H9 (cell line): ENCODE data around the gene SIPA1L3. TPM values are rescaled to one million over a fixed set of nuclear protein-coding genes. Genes with fewer than 3 reads are reported as not detected.

ENCODE experiments used
- DNase-seq: peaks from one replicate; pipeline ENCODE4 v3.0.0-alpha.2; 2017
- H2AFZ ChIP-seq: one replicate; pipeline ENCODE4 v1.6.1; 2013; ENCODE audit warnings: mild to moderate bottlenecking, low read length, control low read depth, moderate library complexity
- H2AK5ac ChIP-seq: 2 replicates; pipeline ENCODE4 v1.6.1; 2013; ENCODE audit warnings: low read length, control low read depth, mixed read lengths; ENCODE audit not compliant: insufficient read length
- H2BK120ac ChIP-seq: one replicate; pipeline ENCODE4 v1.6.1; 2013; ENCODE audit warnings: low read depth, mild to moderate bottlenecking, low read length, control low read depth, inconsistent platforms; ENCODE audit not compliant: poor library complexity, severe bottlenecking
- H2BK12ac ChIP-seq: 2 replicates; pipeline ENCODE4 v1.6.1; 2013; ENCODE audit warnings: low read length, control low read depth, mixed read lengths, low read depth; ENCODE audit not compliant: insufficient read length
- H2BK15ac ChIP-seq: 2 replicates; pipeline ENCODE4 v1.6.1; 2013; ENCODE audit warnings: low read depth, low read length, control low read depth
- H2BK20ac ChIP-seq: one replicate; pipeline ENCODE4 v1.6.1; 2013; ENCODE audit warnings: low read depth, mild to moderate bottlenecking, low read length, control low read depth, inconsistent platforms; ENCODE audit not compliant: poor library complexity, severe bottlenecking
- H2BK5ac ChIP-seq: 2 replicates; pipeline ENCODE4 v1.6.1; 2013; ENCODE audit warnings: low read length, control low read depth, mixed read lengths; ENCODE audit not compliant: insufficient read length
- H3K14ac ChIP-seq: 2 replicates; pipeline ENCODE4 v1.6.1; 2013; ENCODE audit warnings: low read length, control low read depth; ENCODE audit not compliant: insufficient read depth
- H3K18ac ChIP-seq: 2 replicates; pipeline ENCODE4 v1.6.1; 2013; ENCODE audit warnings: low read depth, mild to moderate bottlenecking, mixed read lengths, low read length, control low read depth; ENCODE audit not compliant: insufficient read length
- H3K23ac ChIP-seq: 2 replicates; pipeline ENCODE4 v1.6.1; 2013; ENCODE audit warnings: low read length, control low read depth, mixed read lengths, low read depth; ENCODE audit not compliant: insufficient read length
- H3K23me2 ChIP-seq: 2 replicates; pipeline ENCODE4 v1.6.1; 2013; ENCODE audit warnings: low read depth, mild to moderate bottlenecking, mixed read lengths, low read length, control low read depth; ENCODE audit not compliant: insufficient read length, poor library complexity, severe bottlenecking
- H3K27ac ChIP-seq: 2 replicates; pipeline ENCODE4 v1.5.1; 2013; ENCODE audit warnings: low read length, control low read depth, mixed read lengths, low read depth; ENCODE audit not compliant: insufficient read length
- H3K27me3 ChIP-seq: 2 replicates; pipeline ENCODE4 v1.6.1; 2013; ENCODE audit warnings: low read length, control low read depth, inconsistent platforms; ENCODE audit not compliant: insufficient read depth
- H3K4ac ChIP-seq: 2 replicates; pipeline ENCODE4 v1.6.1; 2013; ENCODE audit warnings: low read depth, mild to moderate bottlenecking, control low read depth, inconsistent platforms, low read length, moderate library complexity
- H3K4me1 ChIP-seq: 2 replicates; pipeline ENCODE4 v1.6.1; 2013; ENCODE audit warnings: low read length, control low read depth, inconsistent platforms; ENCODE audit not compliant: insufficient read depth
- H3K4me2 ChIP-seq: 2 replicates; pipeline ENCODE4 v1.6.1; 2013; ENCODE audit warnings: low read length, control low read depth, mixed read lengths; ENCODE audit not compliant: insufficient read length, insufficient read depth
- H3K56ac ChIP-seq: 2 replicates; pipeline ENCODE4 v1.6.1; 2013; ENCODE audit warnings: low read depth, mild to moderate bottlenecking, mixed read lengths, low read length, control low read depth; ENCODE audit not compliant: insufficient read length
- H3K79me1 ChIP-seq: 2 replicates; pipeline ENCODE4 v1.6.1; 2013; ENCODE audit warnings: low read depth, mild to moderate bottlenecking, moderate library complexity, low read length, control low read depth, inconsistent platforms; ENCODE audit not compliant: insufficient read depth, poor library complexity, severe bottlenecking
- H3K79me2 ChIP-seq: 2 replicates; pipeline ENCODE4 v1.6.1; 2013; ENCODE audit warnings: low read length, control low read depth, inconsistent platforms; ENCODE audit not compliant: insufficient read depth
- H3K9ac ChIP-seq: 2 replicates; pipeline ENCODE4 v1.6.1; 2013; ENCODE audit warnings: low read length, control low read depth, mixed read lengths; ENCODE audit not compliant: insufficient read length; ENCODE audit errors: extremely low read depth
- H3K9me3 ChIP-seq: one replicate; pipeline ENCODE4 v1.6.1; 2013; ENCODE audit warnings: low read depth, low read length, inconsistent platforms; ENCODE audit not compliant: control insufficient read depth
- H3T11ph ChIP-seq: one replicate; pipeline ENCODE4 v1.6.1; 2013; ENCODE audit warnings: mild to moderate bottlenecking, low read length, control low read depth, inconsistent platforms
- H4K20me1 ChIP-seq: one replicate; pipeline ENCODE4 v1.6.1; 2013; ENCODE audit not compliant: control insufficient read depth, insufficient read length, insufficient read depth
- H4K5ac ChIP-seq: 2 replicates; pipeline ENCODE4 v1.6.1; 2013; ENCODE audit warnings: low read depth, mild to moderate bottlenecking, mixed read lengths, low read length, control low read depth; ENCODE audit not compliant: insufficient read length
- H4K8ac ChIP-seq: replicated peaks from 2 replicates; pipeline ENCODE4 v1.6.1; 2013; ENCODE audit warnings: low read length, control low read depth, mixed read lengths, low read depth; ENCODE audit not compliant: insufficient read length
- H4K91ac ChIP-seq: 2 replicates; pipeline ENCODE4 v1.6.1; 2013; ENCODE audit warnings: low read depth, mild to moderate bottlenecking, moderate library complexity, mixed read lengths, low read length, control low read depth; ENCODE audit not compliant: insufficient read length
- H3K27ac Mint-ChIP-seq, 3 experiments: 2 replicates in 2 of 3; 3 replicates in 1 of 3; pipeline ENCODE4 v1.8.0; 2020 to 2021; ENCODE audit warnings: mixed read lengths in 3 of 3, mild to moderate bottlenecking in 1 of 3, moderate library complexity in 1 of 3
- H3K27me3 Mint-ChIP-seq: 2 replicates; pipeline ENCODE4 v1.8.0; 2021; ENCODE audit warnings: low read depth, mild to moderate bottlenecking, moderate library complexity, mixed read lengths
- H3K36me3 Mint-ChIP-seq, 3 experiments: 2 replicates in 2 of 3; 3 replicates in 1 of 3; pipeline ENCODE4 v1.8.0; 2020 to 2021; ENCODE audit warnings: low read depth in 3 of 3, mixed read lengths in 3 of 3; ENCODE audit not compliant: insufficient read depth in 1 of 3
- H3K4me1 Mint-ChIP-seq, 2 experiments: 2 replicates each; pipeline ENCODE4 v1.8.0; 2020; ENCODE audit warnings: mixed read lengths in 2 of 2
- H3K4me3 Mint-ChIP-seq, 2 experiments: 2 replicates in 1 of 2; 3 replicates in 1 of 2; pipeline ENCODE4 v1.8.0; 2020 to 2021; ENCODE audit warnings: mild to moderate bottlenecking in 2 of 2, mixed read lengths in 2 of 2, moderate library complexity in 1 of 2
- H3K9me3 Mint-ChIP-seq, 2 experiments: 2 replicates in 1 of 2; 3 replicates in 1 of 2; pipeline ENCODE4 v1.8.0; 2020; ENCODE audit warnings: mild to moderate bottlenecking in 2 of 2, mixed read lengths in 2 of 2, moderate library complexity in 1 of 2
- WGBS: extraction: QIAGEN DNeasy Blood & Tissue Kit; methylation state at CpG from one replicate; pipeline ENCODE4 v1.1.7; 2013; ENCODE audit warnings: missing lambda C conversion rate, low lambda C conversion rate, mixed read lengths; ENCODE audit not compliant: insufficient read length; ENCODE audit errors: extremely low coverage; 5-methylcytosine and 5-hydroxymethylcytosine counted together
- total RNA-seq: library from RNA; stranded (reverse); gene quantifications from 2 replicates; pipeline ENCODE4 v1.2.1, GENCODE V29; 2021
- TF ChIP-seq, protein P1 (sequence below): fragments of 200-600 bp; sonication (generic); conservative IDR thresholded peaks from 3 replicates; pipeline ENCODE4 v1.8.0; 2021; ENCODE audit warnings: antibody characterized with exemption, mild to moderate bottlenecking

Gene SIPA1L3
- total RNA-seq, 1 experiment from 2014 or later, result 40.1 TPM

DNA sequence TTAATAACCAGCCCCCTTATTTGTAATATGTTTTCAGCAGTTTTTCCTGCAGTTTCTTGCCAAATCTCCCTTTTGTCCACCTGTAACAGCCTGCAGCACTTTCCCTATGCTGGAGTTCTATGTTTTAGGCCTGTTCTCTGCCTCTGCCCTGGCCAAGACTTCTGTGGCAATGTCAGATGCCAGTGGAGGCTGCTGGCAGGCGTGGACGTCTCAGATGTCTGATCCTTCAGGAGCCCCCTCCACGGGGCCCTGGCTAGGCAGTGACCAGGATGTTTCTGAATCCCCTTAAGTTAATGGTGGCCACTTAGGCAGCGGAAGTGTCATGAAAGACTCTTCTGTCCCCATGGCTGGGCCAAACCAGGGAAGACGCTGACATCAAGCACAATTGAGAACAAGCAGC is 40.8 kb downstream of the SIPA1L3 start:
- Histone ChIP-seq H3K4me1 (no peaks in the 10 kb centered on the region), H3K79me2 (peaks cover 2% of the 10 kb centered on the region; the same call in 1 of the 2 replicates), H3T11ph (no peak overlapping the region), H2BK120ac (no peak overlapping the region), H4K20me1 (no peaks in the 10 kb centered on the region), H2BK20ac (no peak overlapping the region), H2AK5ac (no peak overlapping the region), H3K23me2 (no peaks in the 10 kb centered on the region), H4K8ac (no peak overlapping the region), H3K4me2 (no peak overlapping the region), H3K56ac (no peak overlapping the region), H3K23ac (no peak overlapping the region), H3K4ac (no peak overlapping the region), H4K5ac (no peak overlapping the region), H2BK15ac (no peak overlapping the region), H3K14ac (no peak overlapping the region), H3K79me1 (no peaks in the 10 kb centered on the region), H3K9me3 (no peaks in the 10 kb centered on the region), H2AFZ (no peak overlapping the region), H3K9ac (no peak overlapping the region), H3K27ac (no peak overlapping the region), H2BK5ac (no peak overlapping the region), H2BK12ac (no peak overlapping the region), H3K27me3 (no peaks in the 10 kb centered on the region), H3K18ac (no peak overlapping the region), H4K91ac (no peak overlapping the region)
- H3K4me3 Mint-ChIP-seq, result no peak overlapping the region
- peak overlapping the region in 2 of 3 experiments; percentile 29 to 71; a peak in 3 of 7 replicates for H3K27ac Mint-ChIP-seq
- no peak for DNase-seq
- no peaks in the 10 kb centered on the region for H3K27me3 Mint-ChIP-seq
- peaks cover 19% of the 10 kb centered on the region in 2 experiments for H3K4me1 Mint-ChIP-seq
- WGBS, result no CpG with 5 or more reads among the region's 5 CpGs
- H3K36me3 Mint-ChIP-seq, result no peaks in the 10 kb centered on the region; a peak in 1 of 7 replicates
- TF ChIP-seq, protein P1, sequence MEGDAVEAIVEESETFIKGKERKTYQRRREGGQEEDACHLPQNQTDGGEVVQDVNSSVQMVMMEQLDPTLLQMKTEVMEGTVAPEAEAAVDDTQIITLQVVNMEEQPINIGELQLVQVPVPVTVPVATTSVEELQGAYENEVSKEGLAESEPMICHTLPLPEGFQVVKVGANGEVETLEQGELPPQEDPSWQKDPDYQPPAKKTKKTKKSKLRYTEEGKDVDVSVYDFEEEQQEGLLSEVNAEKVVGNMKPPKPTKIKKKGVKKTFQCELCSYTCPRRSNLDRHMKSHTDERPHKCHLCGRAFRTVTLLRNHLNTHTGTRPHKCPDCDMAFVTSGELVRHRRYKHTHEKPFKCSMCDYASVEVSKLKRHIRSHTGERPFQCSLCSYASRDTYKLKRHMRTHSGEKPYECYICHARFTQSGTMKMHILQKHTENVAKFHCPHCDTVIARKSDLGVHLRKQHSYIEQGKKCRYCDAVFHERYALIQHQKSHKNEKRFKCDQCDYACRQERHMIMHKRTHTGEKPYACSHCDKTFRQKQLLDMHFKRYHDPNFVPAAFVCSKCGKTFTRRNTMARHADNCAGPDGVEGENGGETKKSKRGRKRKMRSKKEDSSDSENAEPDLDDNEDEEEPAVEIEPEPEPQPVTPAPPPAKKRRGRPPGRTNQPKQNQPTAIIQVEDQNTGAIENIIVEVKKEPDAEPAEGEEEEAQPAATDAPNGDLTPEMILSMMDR, result no peak
- H3K9me3 Mint-ChIP-seq, result no peaks in the 10 kb centered on the region
